Activated naive CD8-positive, alpha-beta T cell (primary cell): ENCODE measurements around the gene PROM1.

Experiments used
- H3K27ac Mint-ChIP-seq: one replicate; pipeline ENCODE4 v1.8.0; 2021; ENCODE audit warnings: mixed read lengths
- H3K27me3 Mint-ChIP-seq: one replicate; pipeline ENCODE4 v1.8.0; 2021; ENCODE audit warnings: mixed read lengths
- H3K36me3 Mint-ChIP-seq: one replicate; pipeline ENCODE4 v1.8.0; 2021; ENCODE audit warnings: mixed read lengths
- H3K4me1 Mint-ChIP-seq: one replicate; pipeline ENCODE4 v1.8.0; 2021; ENCODE audit warnings: low read depth, mixed read lengths
- H3K4me3 Mint-ChIP-seq: one replicate; pipeline ENCODE4 v1.8.0; 2021; ENCODE audit warnings: mild to moderate bottlenecking, mixed read lengths
- H3K9me3 Mint-ChIP-seq: one replicate; pipeline ENCODE4 v1.8.0; 2021; ENCODE audit warnings: low read depth, mixed read lengths

Gene PROM1, protein sequence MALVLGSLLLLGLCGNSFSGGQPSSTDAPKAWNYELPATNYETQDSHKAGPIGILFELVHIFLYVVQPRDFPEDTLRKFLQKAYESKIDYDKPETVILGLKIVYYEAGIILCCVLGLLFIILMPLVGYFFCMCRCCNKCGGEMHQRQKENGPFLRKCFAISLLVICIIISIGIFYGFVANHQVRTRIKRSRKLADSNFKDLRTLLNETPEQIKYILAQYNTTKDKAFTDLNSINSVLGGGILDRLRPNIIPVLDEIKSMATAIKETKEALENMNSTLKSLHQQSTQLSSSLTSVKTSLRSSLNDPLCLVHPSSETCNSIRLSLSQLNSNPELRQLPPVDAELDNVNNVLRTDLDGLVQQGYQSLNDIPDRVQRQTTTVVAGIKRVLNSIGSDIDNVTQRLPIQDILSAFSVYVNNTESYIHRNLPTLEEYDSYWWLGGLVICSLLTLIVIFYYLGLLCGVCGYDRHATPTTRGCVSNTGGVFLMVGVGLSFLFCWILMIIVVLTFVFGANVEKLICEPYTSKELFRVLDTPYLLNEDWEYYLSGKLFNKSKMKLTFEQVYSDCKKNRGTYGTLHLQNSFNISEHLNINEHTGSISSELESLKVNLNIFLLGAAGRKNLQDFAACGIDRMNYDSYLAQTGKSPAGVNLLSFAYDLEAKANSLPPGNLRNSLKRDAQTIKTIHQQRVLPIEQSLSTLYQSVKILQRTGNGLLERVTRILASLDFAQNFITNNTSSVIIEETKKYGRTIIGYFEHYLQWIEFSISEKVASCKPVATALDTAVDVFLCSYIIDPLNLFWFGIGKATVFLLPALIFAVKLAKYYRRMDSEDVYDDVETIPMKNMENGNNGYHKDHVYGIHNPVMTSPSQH

DNA sequence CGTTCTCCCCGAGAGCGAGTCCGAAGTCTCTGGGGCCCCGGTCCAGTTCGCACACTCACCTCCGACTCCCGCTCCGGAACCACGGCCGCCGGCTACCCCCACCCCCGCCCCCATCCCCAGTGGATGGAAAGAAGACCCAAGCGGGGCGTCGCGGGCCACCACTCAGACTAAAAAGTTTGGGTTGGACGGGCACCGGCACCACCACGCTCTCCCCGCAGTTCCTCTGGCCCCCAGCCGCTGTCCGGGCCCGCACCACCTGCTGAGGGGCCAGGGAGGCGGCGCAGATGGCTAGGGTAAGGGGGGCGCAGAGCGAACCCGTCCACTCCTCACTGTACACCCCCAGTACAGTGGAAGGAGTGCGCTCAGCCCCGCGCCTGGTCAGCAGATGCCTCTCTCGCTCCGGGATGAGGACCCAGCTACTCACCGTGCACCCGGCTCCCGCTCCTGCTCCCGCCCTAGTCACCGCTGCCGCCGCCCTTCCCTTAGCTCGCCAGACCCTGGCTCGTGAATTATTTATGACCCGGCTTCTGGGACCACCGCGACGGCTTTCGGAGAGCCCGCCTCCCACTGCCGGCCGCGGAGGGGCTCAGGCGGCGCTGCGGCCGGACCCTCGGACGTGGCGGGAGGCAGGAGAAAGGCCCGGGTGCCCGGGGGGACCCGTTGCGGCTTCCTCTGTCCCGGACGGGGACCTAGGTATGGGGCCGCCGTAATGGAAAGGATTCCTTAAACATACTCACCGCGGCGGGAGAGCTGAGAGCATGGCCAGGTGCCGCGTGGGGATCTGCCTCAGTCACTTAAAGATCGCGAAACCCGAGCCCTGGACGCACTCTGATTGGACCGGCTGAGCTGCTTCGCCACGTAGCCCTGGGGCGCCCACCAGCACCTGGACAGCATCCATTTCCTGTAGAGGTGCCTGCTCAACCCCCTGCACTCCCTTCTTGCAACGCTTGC is at the start of gene PROM1:
Gene PROM1, minus strand, starts transcription at position 783 of the 951 bp plus-strand sequence. CDS start 8,117 bp downstream, outside the sequence.
- no peak within 1 kb of the TSS for H3K27ac Mint-ChIP-seq
- peaks cover 21% of the 10 kb centered on the region for H3K4me1 Mint-ChIP-seq
- no peaks in the 10 kb centered on the region for H3K9me3 Mint-ChIP-seq
- no peaks in the 10 kb centered on the region for H3K36me3 Mint-ChIP-seq
- peaks cover 40% of the 10 kb centered on the region for H3K27me3 Mint-ChIP-seq
- peak within 1 kb of the TSS; percentile 88 for H3K4me3 Mint-ChIP-seq

DNA sequence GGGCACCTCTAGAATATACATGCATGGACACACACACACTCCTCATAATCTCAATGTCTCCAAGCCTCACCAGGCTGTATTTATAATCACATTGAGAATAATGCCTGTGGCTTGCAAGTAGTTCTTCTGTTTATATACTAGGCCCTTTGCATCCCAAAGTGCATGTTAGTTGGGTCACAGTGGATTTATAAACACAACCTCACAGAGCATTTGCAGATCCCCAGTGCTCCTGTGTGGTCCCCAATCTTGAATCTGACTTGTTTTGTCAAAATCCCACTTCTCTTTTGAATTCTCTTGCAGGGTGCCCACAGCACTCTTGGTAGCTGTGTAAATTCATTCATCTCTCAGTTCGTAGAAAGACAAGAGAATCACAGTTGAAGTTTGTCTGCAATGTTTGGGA is 49.6 kb upstream of the PROM1 start:
- H3K4me1 Mint-ChIP-seq: no peaks in the 10 kb centered on the region
- H3K4me3 Mint-ChIP-seq: no peak overlapping the region
- no peaks in the 10 kb centered on the region for H3K27me3 Mint-ChIP-seq
- H3K9me3 Mint-ChIP-seq: no peaks in the 10 kb centered on the region
- H3K36me3 Mint-ChIP-seq: no peaks in the 10 kb centered on the region
- H3K27ac Mint-ChIP-seq: no peak overlapping the region

DNA sequence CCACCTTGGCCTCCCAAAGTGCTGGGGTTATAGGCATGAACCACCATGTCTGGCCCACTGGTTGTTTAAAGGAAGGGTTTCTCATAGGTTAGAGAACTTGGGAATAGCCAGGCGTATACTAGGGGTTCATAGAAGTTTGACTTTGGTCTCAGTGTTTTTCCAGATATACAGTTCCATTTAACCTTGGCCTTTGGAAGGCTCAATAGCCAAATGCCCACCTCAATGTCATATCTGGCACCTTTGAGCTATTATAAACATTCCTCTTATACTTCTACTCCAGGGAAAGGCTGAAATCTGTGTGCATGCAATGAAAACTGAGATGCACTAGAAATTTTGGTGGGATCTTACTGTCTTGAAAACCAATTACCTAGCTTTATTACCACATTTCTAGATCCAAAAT is 47.5 kb upstream of the PROM1 start:
- Mint-ChIP-seq H3K27ac (no peak overlapping the region), H3K36me3 (no peaks in the 10 kb centered on the region), H3K4me1 (no peaks in the 10 kb centered on the region), H3K27me3 (no peaks in the 10 kb centered on the region), H3K4me3 (no peak overlapping the region), H3K9me3 (no peaks in the 10 kb centered on the region)

DNA sequence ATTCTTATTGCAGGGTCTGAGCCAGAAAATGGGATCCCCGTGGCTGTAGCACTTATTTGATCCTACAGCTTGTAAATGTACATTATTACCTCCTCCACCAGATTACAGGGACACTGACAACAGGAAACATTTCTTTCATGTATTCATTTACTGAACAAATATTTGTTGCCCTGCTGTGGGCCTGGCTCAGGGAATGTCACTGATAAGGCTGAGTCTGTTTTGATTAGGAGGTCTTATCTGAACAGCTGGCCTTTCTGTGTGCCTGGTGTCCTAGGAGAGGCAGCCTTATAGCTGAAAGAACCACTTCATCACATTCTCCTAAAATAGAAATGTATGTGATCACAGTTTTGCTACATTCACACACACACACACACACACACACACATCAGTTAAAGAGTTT is 45.5 kb upstream of the PROM1 start:
- no peak overlapping the region for H3K4me3 Mint-ChIP-seq
- no peaks in the 10 kb centered on the region for H3K36me3 Mint-ChIP-seq
- H3K4me1 Mint-ChIP-seq: peaks cover 8% of the 10 kb centered on the region
- H3K27me3 Mint-ChIP-seq: no peaks in the 10 kb centered on the region
- no peak overlapping the region for H3K27ac Mint-ChIP-seq
- H3K9me3 Mint-ChIP-seq: no peaks in the 10 kb centered on the region

DNA sequence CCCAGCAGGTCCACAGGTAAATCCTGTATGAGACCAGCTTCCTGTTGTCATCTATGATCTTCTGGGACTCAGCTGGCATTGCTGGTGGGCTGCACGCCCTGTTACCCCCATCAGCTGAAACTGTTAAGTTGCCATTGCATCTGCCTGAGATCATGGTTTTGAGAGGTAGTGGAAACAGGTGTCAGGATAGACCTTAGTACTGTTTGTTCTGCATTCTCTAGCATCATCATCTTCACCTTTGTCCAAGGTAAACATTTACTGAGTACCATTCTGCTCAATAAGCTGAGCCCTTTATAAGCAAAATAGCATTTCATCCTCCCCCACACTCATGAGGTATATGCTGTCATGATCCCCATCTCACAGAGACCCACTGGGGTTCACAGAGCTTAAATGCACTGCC is 42.9 kb upstream of the PROM1 start:
- no peaks in the 10 kb centered on the region for H3K27me3 Mint-ChIP-seq
- H3K27ac Mint-ChIP-seq: no peak overlapping the region
- no peaks in the 10 kb centered on the region for H3K36me3 Mint-ChIP-seq
- H3K4me1 Mint-ChIP-seq: peaks cover 32% of the 10 kb centered on the region
- H3K4me3 Mint-ChIP-seq: no peak overlapping the region
- H3K9me3 Mint-ChIP-seq: no peaks in the 10 kb centered on the region

DNA sequence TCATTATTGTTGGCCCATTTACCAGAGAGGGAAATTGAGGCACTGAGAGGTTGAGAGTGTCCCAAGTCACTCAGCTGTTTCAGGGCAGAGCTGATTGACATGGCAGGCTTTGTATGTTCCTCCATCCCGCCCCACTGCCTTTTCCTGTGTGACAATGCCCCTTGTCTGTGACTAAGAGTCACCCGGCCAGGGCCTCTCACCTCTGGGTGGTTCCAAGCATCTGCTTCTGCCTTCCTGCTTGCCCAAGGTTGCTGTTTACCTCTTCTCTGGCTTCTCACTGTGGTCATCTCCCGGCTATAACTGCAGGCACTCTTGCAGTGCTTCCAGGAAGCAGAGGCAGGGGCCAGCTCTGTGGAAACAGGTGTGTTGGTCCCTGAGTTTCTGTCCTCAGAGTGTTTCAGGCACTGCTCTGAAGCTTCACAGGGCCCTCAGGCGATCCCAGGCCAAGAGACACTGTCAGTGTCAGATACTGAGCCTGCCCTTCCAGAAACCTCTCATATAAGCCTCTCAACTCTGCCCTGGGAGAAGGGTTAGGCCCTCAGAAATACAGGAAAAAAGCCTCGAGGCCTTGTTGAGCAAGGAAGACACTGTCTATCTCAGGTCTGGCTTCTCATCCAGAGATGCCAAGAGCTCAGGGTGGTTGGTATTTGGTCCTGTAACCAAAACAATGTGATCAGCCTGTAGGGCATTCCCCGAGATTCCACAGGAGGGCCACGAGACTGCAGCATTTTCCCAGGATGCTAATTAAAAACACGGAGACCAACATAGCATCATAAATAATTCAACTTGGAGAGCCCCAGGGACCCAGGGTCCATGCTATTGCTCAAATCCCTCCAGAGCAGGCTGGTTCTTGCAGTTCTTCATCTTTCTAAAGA is 42.0 kb upstream of the PROM1 start:
- Mint-ChIP-seq H3K4me1 (peaks cover 39% of the 10 kb centered on the region), H3K4me3 (no peak overlapping the region), H3K36me3 (no peaks in the 10 kb centered on the region), H3K27me3 (no peaks in the 10 kb centered on the region), H3K9me3 (peaks cover 4% of the 10 kb centered on the region), H3K27ac (no peak overlapping the region)

DNA sequence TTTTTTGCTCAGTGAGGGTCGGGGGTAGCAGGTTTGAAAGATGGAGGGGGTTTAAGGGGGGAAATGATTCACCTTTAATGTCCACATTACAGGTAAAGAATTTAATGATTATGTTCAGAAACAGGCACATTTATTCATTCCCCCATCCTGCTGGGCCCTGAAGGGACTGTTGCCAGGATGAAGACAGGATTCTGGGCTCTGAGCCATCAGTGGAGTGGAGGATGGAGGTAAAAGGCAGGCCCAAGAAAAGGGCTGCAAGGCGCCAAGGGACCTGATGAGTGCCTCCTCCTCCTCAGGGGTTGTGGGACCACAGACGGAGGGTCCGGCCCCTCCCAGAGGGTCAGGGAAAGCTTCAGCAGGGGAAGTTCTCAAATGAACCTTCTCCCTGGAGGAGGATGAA is 40.4 kb upstream of the PROM1 start:
- H3K9me3 Mint-ChIP-seq: peaks cover 4% of the 10 kb centered on the region
- no peak overlapping the region for H3K27ac Mint-ChIP-seq

DNA sequence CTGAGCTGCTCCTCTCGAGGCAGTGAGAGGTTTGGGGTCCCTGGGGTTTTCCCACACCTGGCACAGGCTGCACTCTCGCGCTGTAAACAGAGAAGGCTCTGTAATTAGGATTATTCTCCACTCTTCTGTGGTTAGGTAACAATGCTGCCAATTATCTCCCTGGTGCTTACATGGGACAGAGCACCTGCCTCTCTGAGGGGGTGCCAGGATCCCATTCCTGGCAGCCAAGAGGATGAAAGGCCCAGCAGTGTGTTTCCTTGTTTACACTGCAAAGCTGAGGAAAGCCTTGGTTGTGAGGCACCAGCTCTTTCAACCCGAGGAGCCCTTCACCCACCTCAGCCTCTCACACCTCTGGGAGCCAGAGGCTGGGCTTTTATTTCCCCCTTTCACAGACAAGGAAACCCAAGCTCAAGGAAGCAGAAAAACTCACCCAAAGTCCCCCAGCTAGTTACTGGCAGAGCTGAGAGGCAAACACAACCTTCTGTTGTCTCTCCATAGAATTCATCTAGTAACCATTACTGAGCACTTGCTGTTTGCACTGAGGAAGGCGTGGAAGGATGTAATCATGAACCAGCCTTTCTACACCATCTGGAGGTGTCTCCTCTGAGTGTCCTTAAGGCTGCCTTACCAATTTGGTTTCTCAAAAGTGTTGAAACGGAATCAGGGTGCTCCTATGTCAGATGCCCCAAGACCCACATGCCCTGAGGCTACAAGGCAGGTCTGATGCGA is 39.7 kb upstream of the PROM1 start:
- H3K4me1 Mint-ChIP-seq: peaks cover 39% of the 10 kb centered on the region
- peaks cover 4% of the 10 kb centered on the region for H3K9me3 Mint-ChIP-seq
- no peak overlapping the region for H3K4me3 Mint-ChIP-seq
- H3K36me3 Mint-ChIP-seq: no peaks in the 10 kb centered on the region
- peak overlapping the region; percentile 82 for H3K27ac Mint-ChIP-seq
- no peaks in the 10 kb centered on the region for H3K27me3 Mint-ChIP-seq

More for the DNA sequence above, 40.4 kb upstream of the PROM1 start:
- no peaks in the 10 kb centered on the region for H3K36me3 Mint-ChIP-seq
- H3K27me3 Mint-ChIP-seq: no peaks in the 10 kb centered on the region
- H3K4me1 Mint-ChIP-seq: peaks cover 39% of the 10 kb centered on the region
- no peak overlapping the region for H3K4me3 Mint-ChIP-seq

DNA sequence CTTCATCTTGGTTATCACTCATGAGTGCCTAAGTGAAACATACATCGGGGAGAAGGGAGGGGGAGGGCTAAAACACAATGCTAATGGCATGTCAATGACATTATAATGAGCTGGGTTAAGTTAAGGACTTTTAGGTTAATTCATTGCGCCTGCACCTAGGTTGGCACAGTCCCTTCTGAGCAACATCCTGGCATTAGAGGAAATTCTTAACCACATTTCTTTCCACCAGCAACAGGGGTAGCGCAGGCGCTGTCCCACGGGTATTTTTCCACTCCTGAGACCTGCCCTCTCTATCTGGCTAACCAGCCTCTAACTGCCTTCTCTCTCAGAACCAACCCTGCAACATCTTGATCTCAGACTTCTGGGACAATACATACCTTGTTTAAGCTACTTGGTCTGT is 39.0 kb upstream of the PROM1 start:
- Mint-ChIP-seq H3K9me3 (peaks cover 4% of the 10 kb centered on the region), H3K36me3 (no peaks in the 10 kb centered on the region), H3K27me3 (no peaks in the 10 kb centered on the region), H3K4me1 (peaks cover 39% of the 10 kb centered on the region), H3K4me3 (peak overlapping the region; percentile 47), H3K27ac (peak overlapping the region; percentile 82)

DNA sequence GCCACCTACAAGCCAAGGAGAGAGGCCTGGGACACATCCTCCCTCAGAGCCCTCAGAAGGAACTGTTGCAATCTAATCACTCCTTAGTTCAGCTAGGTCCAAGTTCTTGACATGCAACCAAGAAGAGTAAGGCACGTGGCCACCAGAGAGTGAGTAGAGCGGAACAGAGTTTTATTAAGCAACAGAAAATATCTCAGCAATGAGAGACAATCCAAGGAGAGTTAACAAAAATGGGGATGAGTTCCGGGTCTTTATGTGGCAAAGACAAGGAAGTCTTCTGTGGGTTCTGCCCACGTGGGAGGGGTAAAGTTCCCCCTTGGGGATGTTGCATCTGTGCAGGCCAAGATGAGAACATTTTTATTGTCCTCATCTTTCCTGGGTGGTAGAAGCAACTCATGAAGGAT is 38.5 kb upstream of the PROM1 start:
- Mint-ChIP-seq H3K27me3 (no peaks in the 10 kb centered on the region), H3K4me3 (peak overlapping the region; percentile 54), H3K4me1 (peaks cover 39% of the 10 kb centered on the region), H3K27ac (peak overlapping the region; percentile 82), H3K36me3 (no peaks in the 10 kb centered on the region), H3K9me3 (peaks cover 4% of the 10 kb centered on the region)

DNA sequence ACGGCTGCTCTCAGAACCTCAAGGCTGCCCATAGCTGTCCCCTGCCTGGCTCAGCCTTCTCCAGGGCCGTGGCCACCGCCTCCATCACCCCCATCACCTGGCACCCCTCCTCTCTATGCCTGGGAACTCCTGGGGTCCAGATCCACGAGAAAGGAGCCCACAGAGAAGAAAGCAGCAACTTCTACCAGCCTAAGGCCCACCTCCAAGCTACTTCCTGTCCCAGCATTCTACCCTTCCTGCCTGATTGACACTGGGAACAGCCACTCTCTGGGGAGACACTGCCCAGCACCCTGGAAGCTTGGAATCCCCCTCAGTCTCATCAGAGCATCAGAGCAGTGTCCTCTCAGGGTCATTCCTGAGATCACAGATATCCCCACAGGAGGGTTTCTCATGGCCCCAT is 36.9 kb upstream of the PROM1 start:
- no peaks in the 10 kb centered on the region for H3K27me3 Mint-ChIP-seq
- no peak overlapping the region for H3K4me3 Mint-ChIP-seq
- peaks cover 35% of the 10 kb centered on the region for H3K4me1 Mint-ChIP-seq
- no peaks in the 10 kb centered on the region for H3K36me3 Mint-ChIP-seq
- peaks cover 4% of the 10 kb centered on the region for H3K9me3 Mint-ChIP-seq
- no peak overlapping the region for H3K27ac Mint-ChIP-seq

DNA sequence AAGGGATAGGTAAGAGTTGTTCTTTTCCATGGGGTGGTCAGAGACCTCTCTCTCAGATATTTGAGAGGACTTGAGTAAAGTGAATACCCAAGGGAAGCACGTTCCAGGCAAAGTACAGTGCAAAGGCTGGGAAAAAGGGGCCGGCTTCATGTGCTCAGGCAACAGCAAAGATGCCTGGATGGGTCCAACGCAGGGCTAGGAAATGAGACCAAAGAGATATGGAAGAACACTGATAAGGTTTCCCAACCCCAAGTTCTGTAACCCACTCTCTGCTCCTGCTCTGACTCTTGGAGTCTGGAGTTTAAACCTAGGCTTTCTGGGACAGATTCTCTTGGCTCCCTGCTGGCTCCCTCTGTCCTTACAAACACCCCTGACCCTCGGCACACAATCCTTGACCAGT is 36.2 kb upstream of the PROM1 start:
- no peak overlapping the region for H3K4me3 Mint-ChIP-seq
- peaks cover 33% of the 10 kb centered on the region for H3K4me1 Mint-ChIP-seq
- H3K27ac Mint-ChIP-seq: no peak overlapping the region
- no peaks in the 10 kb centered on the region for H3K27me3 Mint-ChIP-seq
- H3K9me3 Mint-ChIP-seq: peaks cover 4% of the 10 kb centered on the region
- no peaks in the 10 kb centered on the region for H3K36me3 Mint-ChIP-seq

DNA sequence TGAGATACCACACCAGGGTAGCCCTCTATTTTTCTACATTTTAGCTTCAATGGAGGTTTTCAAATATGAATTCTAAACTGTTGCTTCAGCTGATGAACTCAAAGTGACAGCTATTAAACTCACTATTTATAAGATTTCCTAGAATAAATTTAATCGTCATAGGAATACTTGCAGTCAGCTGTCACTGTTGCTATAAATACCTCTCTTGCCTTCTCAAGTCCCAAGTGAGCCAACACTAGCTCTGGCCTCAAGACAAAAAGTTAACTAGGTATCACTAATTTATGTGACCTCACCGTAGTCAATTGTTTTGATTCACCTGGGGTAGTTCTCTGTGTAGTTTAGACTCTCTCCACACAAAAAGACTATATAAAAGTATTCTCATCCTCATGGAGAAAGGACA is 34.3 kb upstream of the PROM1 start:
- Mint-ChIP-seq H3K27ac (no peak overlapping the region), H3K9me3 (peaks cover 4% of the 10 kb centered on the region), H3K4me1 (peaks cover 20% of the 10 kb centered on the region), H3K36me3 (no peaks in the 10 kb centered on the region), H3K4me3 (no peak overlapping the region), H3K27me3 (no peaks in the 10 kb centered on the region)
